ENCODE results near the gene MEP1B.
"Not testable (repeated sequence)": the region's sequence is repeated elsewhere in the genome, so short reads cannot be mapped to it uniquely, and the experiment has no call there.

The MEP1B gene

DNA sequence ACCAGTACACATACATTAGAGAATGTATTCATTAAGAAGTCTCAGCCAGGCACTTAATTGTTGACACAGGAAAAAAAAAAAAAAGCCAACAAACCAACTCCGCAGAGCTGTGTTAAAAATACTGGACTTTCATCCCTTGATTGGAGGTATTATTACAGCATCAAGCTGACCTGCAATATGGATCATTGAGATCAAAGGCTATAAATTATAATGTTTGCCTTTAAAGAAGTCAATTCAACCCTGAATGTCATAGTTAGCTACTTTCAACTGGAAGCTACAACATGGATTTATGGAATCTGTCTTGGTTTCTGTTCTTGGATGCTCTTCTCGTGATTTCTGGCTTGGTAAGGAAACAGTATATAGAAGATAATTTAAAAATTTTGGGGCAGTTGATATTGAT is at the start of gene MEP1B:
TSS of gene MEP1B (plus strand) at position 250 of the 400 bp plus-strand sequence. CDS start at position 282, 32 bp downstream.
- no peak for DNase-seq

DNA sequence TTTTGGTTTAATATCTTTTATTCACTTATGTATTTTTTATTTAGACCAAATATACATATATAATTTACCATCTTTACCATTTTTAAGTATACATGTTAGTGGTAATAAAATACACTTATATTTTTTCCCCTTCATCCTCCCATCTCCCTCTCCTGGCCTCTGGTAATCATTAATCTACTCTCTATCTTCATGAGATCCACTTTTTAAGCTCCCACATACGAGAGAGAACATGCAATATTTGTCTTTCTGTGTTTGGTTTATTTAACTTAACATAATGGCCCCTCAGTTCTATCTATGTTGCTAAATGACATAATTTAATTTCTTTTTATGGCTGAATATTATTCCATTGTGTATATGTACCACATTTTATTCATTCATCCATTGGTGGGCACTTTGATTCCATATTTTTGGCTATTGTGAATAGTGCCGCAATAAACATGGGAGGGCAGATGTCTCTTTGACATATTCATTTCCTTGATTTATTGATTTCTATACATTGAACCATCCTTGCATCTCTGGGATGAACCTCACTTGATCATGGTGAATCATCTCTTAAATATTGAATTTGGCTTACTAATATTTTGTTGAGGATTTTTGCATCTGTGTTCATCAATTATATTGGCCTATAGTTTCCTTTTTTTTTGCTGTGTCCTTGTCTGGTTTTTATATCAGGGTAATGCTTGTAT is 41.5 kb upstream of the MEP1B start:
- no peak for DNase-seq

DNA sequence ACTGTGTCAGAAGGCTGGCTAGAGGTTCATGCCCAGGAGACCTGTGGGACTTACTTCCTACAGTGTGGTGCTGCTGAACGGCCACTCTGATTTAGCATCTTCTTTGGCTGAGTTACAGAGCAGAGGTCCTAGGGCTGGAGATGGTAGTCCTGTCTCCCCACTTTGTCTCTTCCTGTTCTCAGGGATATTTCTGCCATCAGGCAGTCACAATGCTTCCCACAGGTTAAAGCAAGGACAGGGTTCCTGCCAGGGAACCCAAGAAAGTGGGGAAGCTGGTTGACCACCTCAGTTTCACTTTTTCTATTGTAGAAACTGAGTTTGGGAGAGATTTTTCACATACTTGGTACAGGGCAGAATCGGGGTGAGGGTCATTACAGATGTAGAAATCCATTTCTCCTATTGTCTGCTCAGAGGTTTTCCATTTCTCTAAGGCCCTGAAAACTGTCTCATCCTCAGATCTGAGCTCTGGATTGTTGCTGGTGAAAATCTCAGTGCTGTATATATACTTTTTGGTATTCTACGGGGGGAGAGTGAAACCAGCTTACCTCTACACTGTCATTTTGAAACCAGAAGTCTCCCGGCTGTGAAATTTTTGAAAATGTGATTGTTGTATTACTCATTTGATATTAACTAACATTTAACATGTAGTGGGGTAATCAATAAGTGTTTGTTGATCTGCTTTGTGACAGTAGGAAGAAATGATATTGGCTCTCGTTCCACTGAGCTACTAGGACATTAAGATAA is 37.0 kb upstream of the MEP1B start:
- no peak for DNase-seq

DNA sequence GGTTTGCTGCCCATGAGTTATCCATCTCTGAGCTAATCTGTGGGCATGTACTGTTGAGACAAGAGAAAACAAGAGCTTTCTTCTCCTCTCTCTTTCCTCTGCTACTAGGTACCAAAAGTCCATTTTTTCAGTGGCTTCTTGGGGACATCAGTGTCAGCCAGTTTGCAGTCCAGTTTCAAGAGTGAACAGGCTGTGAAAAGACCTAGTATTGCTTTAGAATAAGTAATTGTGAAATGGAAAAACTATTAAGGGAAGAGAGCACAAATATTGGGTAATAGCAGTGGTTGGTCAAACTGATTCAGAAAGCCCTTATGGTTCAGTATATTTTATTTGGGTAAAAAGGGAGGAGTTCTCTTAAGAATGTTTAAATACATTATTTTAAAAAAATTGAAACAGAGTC is 33.0 kb upstream of the MEP1B start:
- no peak for DNase-seq

DNA sequence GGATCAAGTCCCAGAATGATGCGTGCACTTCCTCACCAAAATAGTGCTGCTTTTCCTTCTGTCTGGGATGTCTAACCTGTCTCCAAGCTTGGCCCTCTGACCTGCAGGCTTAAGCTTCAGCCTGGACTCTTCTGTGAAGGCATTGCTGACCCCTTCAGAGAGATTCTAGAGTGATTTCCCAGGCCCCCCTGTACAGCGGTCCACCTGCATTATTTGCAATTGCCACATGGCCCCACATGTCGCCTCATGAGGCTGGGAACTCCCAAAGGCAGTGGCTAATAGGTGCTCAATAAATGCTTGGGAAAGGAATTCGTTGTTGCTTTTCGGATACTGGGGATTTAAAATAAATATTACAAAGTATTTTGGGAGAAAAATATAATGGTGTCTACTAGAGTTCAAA is 32.3 kb upstream of the MEP1B start:
- DNase-seq, result no peak

DNA sequence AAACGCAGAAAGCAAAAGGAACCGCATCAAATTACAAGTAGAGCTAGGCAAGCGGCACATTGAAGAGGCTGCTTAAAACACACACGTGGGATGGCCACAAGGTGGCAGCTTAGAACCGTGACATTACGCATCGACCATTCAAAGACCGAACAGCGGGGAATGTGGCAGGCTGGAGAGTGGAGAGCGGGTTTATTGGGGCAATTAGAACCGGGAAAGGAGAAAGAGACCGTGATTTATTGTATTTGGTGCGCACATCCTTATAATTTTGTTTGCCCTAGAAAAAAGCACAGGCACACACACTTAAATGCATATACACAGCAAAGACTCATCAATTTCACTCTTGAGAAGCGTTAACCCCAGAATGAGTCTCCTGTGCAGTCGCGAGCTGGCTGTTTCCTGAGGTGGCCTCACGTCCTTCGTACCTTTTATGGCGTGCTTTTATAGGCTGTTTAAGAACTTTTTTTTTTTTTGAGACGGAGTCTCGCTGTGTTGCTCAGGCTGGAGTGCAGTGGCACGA is 31.7 kb upstream of the MEP1B start:
- DNase-seq, result peak in 57 of 58 donors; percentile 8 to 87 (median 65)

DNA sequence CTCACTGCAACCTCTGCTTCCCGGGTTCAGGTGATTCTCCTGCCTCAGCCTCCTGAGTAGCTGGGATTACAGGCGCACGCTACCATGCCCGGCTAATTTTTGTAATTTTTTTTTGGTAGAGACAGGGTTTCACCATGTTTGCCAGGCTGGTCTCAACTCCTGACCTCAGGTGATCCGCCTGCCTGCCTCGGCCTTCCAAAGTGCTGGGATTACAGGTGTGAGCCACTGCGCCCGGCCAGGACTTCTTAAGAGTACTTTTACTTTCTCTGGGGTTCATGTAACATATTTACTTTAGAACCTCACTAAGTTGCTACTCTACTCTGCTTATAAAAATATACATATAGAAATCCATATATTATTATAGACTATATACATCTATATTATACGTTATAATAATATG is 31.2 kb upstream of the MEP1B start:
- DNase-seq, result not testable (repeated sequence)

DNA sequence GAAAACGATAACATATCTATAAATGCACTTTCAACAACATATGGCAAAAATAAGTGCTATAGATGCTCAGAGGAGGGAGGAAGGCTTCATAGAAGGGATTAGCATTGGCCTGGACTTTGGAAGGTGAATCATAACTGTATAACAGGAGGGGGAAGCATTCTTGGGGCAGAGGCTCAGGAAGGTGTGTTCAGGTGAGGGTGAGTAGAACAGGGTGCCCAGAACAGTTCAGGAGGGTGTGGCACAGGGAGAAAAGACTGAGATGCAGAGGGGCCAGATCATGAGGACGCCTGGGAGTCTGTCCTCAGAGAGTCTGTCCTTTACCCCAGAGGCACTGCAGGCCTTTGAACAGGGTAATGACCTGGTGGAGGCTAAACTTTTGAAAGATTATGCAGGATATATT is 29.3 kb upstream of the MEP1B start:
- DNase-seq, result no peak

DNA sequence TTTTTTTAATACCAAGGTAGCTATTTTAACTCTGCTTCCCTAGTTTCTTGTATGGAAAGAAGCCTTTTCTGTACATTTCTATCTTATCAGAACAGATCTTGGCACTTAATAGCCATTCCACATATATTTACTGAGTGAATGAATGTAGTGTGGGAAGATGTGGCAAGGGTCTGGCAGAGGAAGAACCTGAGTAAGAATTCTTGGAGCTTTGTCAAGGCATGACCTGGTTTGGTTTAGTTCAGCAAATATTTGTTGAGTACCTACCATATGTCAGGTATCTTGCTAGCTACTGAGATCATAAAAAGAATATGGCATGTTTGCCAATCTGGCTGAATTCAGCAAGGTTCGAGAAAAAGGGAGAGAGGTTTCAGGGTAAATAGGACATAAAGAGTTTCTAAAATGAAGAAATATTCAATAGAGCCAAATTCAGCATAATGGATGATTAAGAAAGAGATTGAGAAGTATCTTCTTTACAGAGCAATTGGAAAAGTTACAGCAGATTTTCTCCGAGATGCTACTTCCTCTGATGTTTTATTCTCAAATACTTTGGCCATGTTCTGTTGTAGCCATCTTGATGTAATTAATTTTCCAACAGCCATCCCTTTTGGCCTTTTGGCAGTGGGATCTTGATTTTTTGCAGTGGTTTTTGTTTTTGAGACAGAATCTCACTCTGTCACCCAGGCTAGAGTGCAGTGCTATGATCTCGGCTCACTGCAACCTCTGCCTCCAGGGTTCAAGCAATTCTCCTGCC is 21.7 kb upstream of the MEP1B start:
- no peak for DNase-seq

DNA sequence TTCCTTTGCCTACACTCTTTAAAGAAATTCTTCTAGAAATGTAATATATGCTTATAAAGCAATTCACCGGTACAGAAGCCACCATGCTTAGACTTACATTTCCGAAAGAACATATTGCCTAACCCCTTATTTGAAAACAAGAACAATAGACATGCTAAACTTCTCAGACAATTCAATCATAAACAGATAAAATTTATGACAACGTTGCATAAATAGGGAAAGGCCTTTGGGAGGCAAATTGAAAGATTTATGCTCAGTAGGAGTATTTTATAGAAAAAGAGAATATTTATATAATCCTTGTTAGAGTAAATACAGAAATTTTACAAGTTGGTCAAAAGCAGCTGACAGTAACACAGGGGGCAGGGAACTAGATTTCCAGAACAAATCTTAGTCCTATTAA is 16.2 kb upstream of the MEP1B start:
- DNase-seq, result no peak

DNA sequence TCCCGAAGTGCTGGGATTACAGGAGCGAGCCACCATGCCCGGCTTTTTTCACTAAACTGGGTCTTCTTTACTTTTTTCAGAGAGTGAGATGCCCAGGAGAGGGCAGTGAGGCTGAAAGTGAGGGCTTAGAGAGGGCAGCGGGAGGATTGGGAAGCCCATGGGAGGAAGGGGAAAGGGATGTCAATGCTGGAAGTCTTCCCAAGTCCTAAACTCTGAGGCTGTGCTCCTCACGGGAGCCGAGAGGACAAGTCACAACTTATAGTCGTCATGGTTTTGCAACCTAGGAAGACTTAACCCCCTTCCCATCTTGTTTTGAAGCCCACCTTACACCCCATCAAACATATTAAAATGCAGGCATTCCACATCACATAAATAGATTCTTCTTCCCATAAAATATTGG is 15.1 kb upstream of the MEP1B start:
- DNase-seq, result no peak

DNA sequence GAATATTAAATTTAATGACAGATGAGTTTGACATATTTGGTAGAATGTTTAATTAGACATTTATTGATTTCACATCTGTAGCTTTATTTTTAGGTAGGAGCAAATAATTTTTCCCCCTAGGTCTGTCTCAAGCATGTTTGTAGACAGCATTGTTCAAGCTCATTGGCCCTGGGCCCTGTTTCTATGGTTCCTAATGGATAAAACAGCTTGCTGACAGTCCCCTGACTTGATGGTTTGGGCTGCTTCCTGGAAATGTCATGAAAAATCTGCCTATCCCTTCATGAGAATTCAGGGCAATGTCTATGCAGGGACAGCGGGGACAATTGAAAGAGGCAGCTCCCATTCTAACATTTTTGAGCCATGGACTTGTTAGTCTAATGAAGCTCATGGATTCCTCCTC is 14.6 kb upstream of the MEP1B start:
- peak in 22 of 58 donors; percentile 1 to 39 (median 6) for DNase-seq

DNA sequence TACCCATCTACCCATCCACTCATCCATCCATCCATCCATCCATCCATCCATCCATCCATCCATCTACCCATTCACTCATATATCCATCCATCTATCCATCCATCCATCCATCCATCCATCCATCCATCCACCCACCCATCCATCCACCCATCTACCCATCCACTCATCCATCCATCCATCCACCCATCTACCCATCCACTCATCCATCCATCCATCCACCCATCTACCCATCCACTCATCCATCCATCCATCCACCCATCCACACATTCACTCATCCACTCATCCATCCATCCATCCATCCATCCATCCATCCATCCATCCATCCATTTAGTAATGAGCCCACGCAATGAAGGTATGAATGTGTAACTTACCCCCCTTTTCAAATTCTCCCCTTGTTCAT is 13.1 kb upstream of the MEP1B start:
- not testable (repeated sequence) for DNase-seq

DNA sequence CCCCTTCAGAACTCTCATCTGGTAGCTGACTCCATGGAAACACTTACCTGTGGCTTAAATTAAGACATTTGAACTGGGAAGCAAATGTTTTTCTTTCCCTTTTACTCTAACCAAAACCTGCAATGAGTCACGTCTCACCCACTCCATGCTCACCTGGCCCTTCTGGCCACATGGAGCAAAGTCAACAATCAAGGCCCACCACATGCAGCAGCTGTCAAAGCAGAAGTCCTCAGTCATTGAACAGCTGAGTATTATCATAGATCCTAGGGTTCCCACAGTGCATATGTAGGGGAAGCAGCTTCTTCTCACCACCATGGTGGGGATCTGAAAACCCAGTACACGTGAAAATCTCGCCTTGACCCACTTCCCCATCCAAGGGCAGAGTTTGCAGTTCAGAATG is 12.3 kb upstream of the MEP1B start:
- no peak for DNase-seq

DNA sequence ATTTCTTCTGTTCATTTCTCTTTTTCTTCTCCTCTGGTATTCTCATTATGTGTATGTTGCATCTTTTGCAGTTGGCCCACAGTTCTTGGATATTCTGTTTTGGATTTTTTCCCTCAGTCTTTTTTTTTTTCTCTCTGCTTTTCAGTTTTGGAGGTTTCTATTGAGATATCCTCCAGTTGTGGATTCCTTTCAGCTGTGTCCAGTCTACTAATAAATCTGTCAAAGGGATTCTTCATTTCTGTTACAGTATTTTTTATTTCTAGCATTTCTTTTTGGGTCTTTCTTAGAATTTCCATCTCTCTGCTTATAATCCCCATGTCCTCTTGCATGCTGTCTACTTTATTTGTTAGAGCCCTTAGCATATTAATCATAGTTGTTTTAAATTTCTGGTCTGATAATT is 6.3 kb upstream of the MEP1B start:
- no peak for DNase-seq

DNA sequence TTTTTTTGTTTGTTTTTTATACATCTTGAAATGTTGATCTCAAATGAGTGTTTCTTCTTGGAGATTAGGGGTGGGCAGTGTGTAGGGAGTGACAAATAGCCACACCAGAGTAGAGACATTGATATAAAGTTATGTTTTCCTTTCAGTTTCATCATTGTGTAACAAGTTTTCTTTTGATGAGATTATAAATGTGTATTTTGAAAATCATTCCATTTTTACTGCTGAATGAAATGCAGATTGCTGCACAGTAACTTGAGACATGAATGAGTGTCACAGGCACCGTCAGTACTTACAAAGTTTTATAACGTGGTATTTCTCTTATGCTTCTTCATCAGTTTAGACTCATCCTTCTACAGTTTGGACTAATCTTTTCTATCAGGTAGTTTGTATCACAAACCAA is 370 bp downstream of the MEP1B start:
- DNase-seq, result no peak

DNA sequence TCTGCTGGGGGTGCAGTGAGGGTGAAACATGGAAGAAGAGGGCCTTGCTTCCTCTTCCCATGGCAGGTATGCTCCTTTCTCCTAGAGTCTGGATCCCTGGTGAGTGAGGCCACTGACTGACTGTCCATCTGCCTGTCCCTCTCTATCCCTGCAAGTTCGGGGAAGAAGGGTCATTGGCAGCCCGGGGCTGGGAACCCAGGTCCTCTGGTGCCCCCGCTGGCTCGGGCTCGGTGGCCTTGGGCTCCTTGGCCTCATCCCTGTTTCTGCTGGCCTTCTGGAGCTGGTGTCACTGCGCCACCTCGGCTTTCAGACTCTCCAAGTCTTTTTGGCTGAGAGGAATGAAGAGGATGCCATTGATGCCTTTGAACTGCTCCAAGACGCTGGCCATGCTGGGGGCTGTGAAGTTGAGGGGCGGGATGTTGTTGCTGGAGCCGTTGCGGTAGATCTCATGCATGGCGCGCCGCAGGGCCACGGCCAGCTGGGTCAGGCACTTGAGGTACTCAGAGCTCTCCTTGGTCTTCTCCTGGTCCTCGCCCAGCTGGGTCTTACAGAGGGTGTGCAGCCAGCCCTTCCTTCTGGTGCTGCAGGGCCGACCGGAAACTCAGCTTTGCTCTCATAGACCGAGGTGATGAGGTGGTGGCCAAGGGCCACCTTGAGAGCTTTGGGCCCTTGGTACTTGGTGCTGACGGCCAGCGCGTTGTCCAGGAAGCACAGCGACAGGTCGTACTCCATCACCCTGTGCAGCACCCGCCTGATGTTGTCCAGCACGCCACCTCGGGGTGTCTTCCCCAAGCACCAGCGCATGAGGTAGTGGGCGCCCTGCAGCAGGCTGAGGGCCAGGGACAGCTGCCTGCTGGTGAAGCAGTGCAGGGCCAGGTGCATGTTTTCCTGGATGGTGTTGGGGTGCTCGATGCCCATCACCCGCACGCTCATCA is 6.3 kb downstream of the MEP1B start:
- no peak for DNase-seq

DNA sequence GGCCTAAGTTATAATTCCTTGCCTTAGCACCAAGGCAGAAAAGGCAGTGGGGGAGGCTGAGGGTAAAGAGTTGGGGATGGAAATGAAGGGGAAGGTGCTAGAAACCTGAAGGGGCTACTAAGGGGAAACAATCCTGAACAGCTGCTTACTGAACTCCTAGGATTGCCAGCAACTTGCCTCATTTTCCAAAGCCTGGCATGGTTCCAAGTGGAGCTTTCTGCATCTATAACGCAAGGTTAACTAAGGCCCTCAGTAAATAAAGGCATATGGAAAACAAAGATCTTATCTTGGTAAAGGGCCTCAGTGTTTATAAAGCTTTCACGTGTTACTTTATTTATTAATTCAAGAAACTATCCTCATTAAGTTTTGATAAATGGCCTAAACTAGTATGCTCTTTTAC is 10.9 kb downstream of the MEP1B start:
- DNase-seq, result no peak

DNA sequence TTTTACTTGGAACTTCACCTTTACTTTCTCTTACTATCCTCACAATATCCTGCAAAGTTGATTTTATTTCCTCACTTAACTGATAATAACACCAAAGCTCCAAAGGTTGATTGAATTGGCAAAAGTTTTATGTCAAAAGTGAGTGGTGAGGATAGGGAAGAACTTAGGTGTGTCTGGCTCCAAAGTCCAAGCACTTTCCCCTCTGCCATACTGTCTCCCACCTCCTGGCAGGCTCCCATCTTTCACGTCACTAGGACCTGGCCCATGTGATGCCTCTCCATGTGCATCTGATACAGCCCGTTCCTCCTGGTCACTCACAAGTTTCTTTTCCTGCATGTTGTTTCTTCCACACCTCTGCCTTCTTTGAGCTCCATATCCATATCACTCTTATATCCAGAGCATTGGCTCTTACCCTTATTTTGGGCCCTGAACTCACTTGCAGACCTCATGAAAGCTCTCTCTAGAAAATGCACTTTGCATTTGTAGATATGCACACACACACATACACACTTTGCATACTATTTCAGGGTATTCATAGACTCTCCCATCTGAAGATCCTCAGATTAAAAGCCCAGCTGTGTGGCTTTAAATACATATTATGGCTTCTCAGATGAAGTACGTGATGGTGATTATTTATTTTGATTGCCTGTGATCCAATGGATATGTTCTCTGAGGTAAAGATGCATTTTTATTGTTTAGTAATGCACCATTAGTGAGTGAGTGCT is 12.3 kb downstream of the MEP1B start:
- no peak for DNase-seq

DNA sequence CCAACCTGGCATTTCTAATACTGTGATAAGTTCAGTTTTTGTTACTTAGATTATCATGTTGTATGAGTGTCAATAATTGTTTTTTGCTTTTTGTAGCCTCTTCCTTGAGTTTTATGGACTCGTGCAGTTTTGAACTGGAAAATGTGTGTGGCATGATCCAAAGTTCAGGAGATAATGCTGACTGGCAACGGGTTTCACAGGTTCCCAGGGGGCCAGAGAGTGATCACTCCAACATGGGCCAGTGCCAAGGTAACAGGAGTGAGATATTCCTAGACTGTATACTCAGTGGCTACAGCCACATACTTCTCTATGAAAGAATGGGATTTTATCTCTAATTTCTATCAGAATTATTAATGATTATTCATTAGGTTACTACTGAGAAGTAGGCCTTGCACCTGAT is 18.2 kb downstream of the MEP1B start:
- no peak for DNase-seq
